Activated B cell treated with CpG ODN at 0.5 μM for 24 hours (primary cell): Measurements from ENCODE around the gene SNPH. TPM values are rescaled to one million over a fixed set of nuclear protein-coding genes. Genes with fewer than 3 reads are reported as not detected.

ENCODE experiments used
- ATAC-seq: fragments of 200-7000 bp; cut with Tn5 transposase; one replicate; pipeline ENCODE4 v1.10.0; 2021; ENCODE audit warnings: low read depth, mild to moderate bottlenecking, moderate library complexity
- CTCF ChIA-PET: fragments of 350-600 bp; sonication (Branson Sonifier 250); formaldehyde crosslinking; loops from one replicate; lab custom pipeline; 2021; ENCODE audit warnings: antibody characterized with exemption; lab: Charles Lee
- POLR2A ChIA-PET: fragments of 350-600 bp; sonication (Branson Sonifier 250); formaldehyde crosslinking; loops from one replicate; lab custom pipeline; 2021; ENCODE audit warnings: antibody characterized with exemption; lab: Charles Lee
- DNase-seq: peaks from one replicate; pipeline ENCODE4 v3.0.0; 2022
- H3K27ac Mint-ChIP-seq: one replicate; pipeline ENCODE4 v1.8.0; 2020; ENCODE audit warnings: mixed read lengths
- H3K27me3 Mint-ChIP-seq: one replicate; pipeline ENCODE4 v1.8.0; 2021; ENCODE audit warnings: mixed read lengths
- H3K36me3 Mint-ChIP-seq: one replicate; pipeline ENCODE4 v1.8.0; 2021; ENCODE audit warnings: low read depth, mixed read lengths
- H3K4me1 Mint-ChIP-seq: one replicate; pipeline ENCODE4 v1.8.0; 2021; ENCODE audit warnings: mixed read lengths
- H3K4me3 Mint-ChIP-seq: one replicate; pipeline ENCODE4 v1.8.0; 2020; ENCODE audit warnings: mild to moderate bottlenecking, mixed read lengths
- H3K9me3 Mint-ChIP-seq: one replicate; pipeline ENCODE4 v1.8.0; 2020; ENCODE audit warnings: mixed read lengths
- CTCF ChIP-seq: fragments of 200-600 bp; IDR thresholded peaks from one replicate; pipeline ENCODE4 v1.8.0; 2022; ENCODE audit warnings: antibody characterized with exemption, mild to moderate bottlenecking
- intact Hi-C: fragments of 100-400 bp; cut with micrococcal nuclease; formaldehyde crosslinking; loops from one replicate; pipeline ENCODE4 v1.15.1; 2024
- total RNA-seq: library from RNA; stranded (reverse); gene quantifications from 2 replicates; pipeline ENCODE4 v1.2.3, GENCODE V29; 2022

The SNPH gene
- total RNA-seq, 1 donor from 2014 or later = 0.86 TPM

GRCh38 chr20:1345030-1345755 lies 79.1 kb downstream of the SNPH start:
- Mint-ChIP-seq H3K4me1 (peaks cover 3% of the 10 kb centered on the region), H3K27me3 (no peaks in the 10 kb centered on the region), H3K9me3 (peaks cover 3% of the 10 kb centered on the region), H3K4me3 (no peak overlapping the region), H3K36me3 (peaks cover 12% of the 10 kb centered on the region), H3K27ac (no peak overlapping the region)
- intact Hi-C loops = no loop called here
- POLR2A ChIA-PET = interaction anchor here (1.0 kb wide), 1 partner anchor 20 kb away, joined by 3 read pairs; no protein-coding TSS in a partner anchor
- ATAC-seq (no peak), DNase-seq (no peak)
- no peak for TF ChIP-seq CTCF
- CTCF ChIA-PET = no interaction called here

GRCh38 chr20:1345756-1346093 lies 79.6 kb downstream of the SNPH start:
- POLR2A ChIA-PET = interaction anchor here (1.0 kb wide), 1 partner anchor 20 kb away, joined by 3 read pairs; no protein-coding TSS in a partner anchor
- Mint-ChIP-seq H3K4me3 (no peak overlapping the region), H3K36me3 (peaks cover 17% of the 10 kb centered on the region), H3K4me1 (peaks cover 3% of the 10 kb centered on the region), H3K27me3 (no peaks in the 10 kb centered on the region), H3K27ac (no peak overlapping the region), H3K9me3 (peaks cover 3% of the 10 kb centered on the region)
- TF ChIP-seq CTCF = no peak
- intact Hi-C loops = no loop called here
- ATAC-seq = no peak
- CTCF ChIA-PET = no interaction called here
- DNase-seq = no peak

- H3K9me3 Mint-ChIP-seq = peaks cover 3% of the 10 kb centered on the region
- H3K4me1 Mint-ChIP-seq = peaks cover 3% of the 10 kb centered on the region
- ChIA-PET CTCF (no interaction called here), POLR2A (no interaction called here)
- H3K27me3 Mint-ChIP-seq = no peaks in the 10 kb centered on the region
- H3K27ac Mint-ChIP-seq = no peak overlapping the region
- no peak for DNase-seq
- no peak overlapping the region for H3K4me3 Mint-ChIP-seq
- intact Hi-C loops = no loop called here
- TF ChIP-seq CTCF = no peak
- H3K36me3 Mint-ChIP-seq = peaks cover 24% of the 10 kb centered on the region
- no peak for ATAC-seq
Measured at GRCh38 chr20:1346315-1346969, 80.3 kb downstream of the SNPH start.

- ChIA-PET POLR2A (interaction anchor here (0.5 kb wide), 1 partner anchor 176 kb away, joined by 3 read pairs; no protein-coding TSS in a partner anchor), CTCF (no interaction called here)
- DNase-seq (no peak), ATAC-seq (no peak)
- H3K36me3 Mint-ChIP-seq = peaks cover 66% of the 10 kb centered on the region
- no peak overlapping the region for H3K27ac Mint-ChIP-seq
- H3K9me3 Mint-ChIP-seq = peaks cover 5% of the 10 kb centered on the region
- no peak for TF ChIP-seq CTCF
- peaks cover 4% of the 10 kb centered on the region for H3K4me1 Mint-ChIP-seq
- H3K4me3 Mint-ChIP-seq = no peak overlapping the region
- H3K27me3 Mint-ChIP-seq = no peaks in the 10 kb centered on the region
- intact Hi-C loops = loop anchor here (2.0 kb wide), 1 partner anchor 15 kb away; no protein-coding TSS in a partner anchor
Measured at GRCh38 chr20:1353956-1354355, 87.9 kb downstream of the SNPH start.

- Mint-ChIP-seq H3K4me1 (peaks cover 7% of the 10 kb centered on the region), H3K36me3 (peaks cover 75% of the 10 kb centered on the region), H3K27me3 (no peaks in the 10 kb centered on the region), H3K9me3 (peaks cover 5% of the 10 kb centered on the region), H3K4me3 (no peak overlapping the region), H3K27ac (no peak overlapping the region)
- TF ChIP-seq CTCF = no peak
- ATAC-seq (no peak), DNase-seq (no peak)
- intact Hi-C loops = no loop called here
- POLR2A ChIA-PET = no interaction called here
- CTCF ChIA-PET = no interaction called here
Measured at GRCh38 chr20:1357921-1358671, 92.0 kb downstream of the SNPH start.
